A549 (cell line): ENCODE measurements around the gene TNPO3. TPM values are rescaled to one million over a fixed set of nuclear protein-coding genes. Genes with fewer than 3 reads are reported as not detected.
A peak's percentile ranks its signal among the peaks of the same experiment; 100 is the strongest.

Experiments used
- BHLHE40 ChIP-seq: IDR thresholded peaks from 2 replicates; pipeline ENCODE4 v1.6.1; 2012; ENCODE audit warnings: low read depth, low read length, inconsistent platforms
- CBX8 ChIP-seq: fragments of 200-600 bp; sonication (generic); IDR thresholded peaks from 2 replicates; pipeline ENCODE4 v1.6.1; 2016
- CHD4 ChIP-seq: fragments of 200-600 bp; sonication (generic); IDR thresholded peaks from 2 replicates; pipeline ENCODE4 v1.6.1; 2016; ENCODE audit warnings: antibody characterized with exemption, mild to moderate bottlenecking, borderline replicate concordance
- EHMT2 ChIP-seq: fragments of 200-600 bp; sonication (generic); IDR thresholded peaks from 2 replicates; pipeline ENCODE4 v1.6.1; 2016; ENCODE audit warnings: antibody characterized with exemption, low read depth, mild to moderate bottlenecking, moderate library complexity
- ESRRA ChIP-seq: fragments of 150-350 bp; IDR thresholded peaks from 2 replicates; pipeline ENCODE4 v1.6.1; 2014; ENCODE audit warnings: mild to moderate bottlenecking, low read length, borderline replicate concordance
- HOXA7 ChIP-seq: fragments of 250-450 bp; sonication (Bioruptor Pico); IDR thresholded peaks from 2 replicates; pipeline ENCODE4 v1.5.0; 2020; ENCODE audit warnings: mild to moderate bottlenecking, moderate library complexity
- HOXB13 ChIP-seq: fragments of 250-450 bp; sonication (Bioruptor Pico); IDR thresholded peaks from 2 replicates; pipeline ENCODE4 v1.5.0; 2020; ENCODE audit warnings: low read depth, mild to moderate bottlenecking, moderate library complexity
- KDM5A ChIP-seq: fragments of 200-600 bp; sonication (generic); IDR thresholded peaks from 2 replicates; pipeline ENCODE4 v1.6.1; 2016; ENCODE audit warnings: antibody characterized with exemption, mild to moderate bottlenecking
- MAFK ChIP-seq: fragments of 450-650 bp; IDR thresholded peaks from 2 replicates; pipeline ENCODE4 v1.6.1; 2014; ENCODE audit not compliant: partially characterized antibody
- MYC ChIP-seq: IDR thresholded peaks from 2 replicates; pipeline ENCODE4 v1.6.1; 2012; ENCODE audit warnings: mild to moderate bottlenecking, inconsistent platforms, low read length, improper control_type of control experiment, borderline replicate concordance
- NFE2L2 ChIP-seq: fragments of 150-350 bp; conservative IDR thresholded peaks from 2 replicates; pipeline ENCODE4 v1.6.1; 2014; ENCODE audit warnings: low read length
- NPAS2 ChIP-seq: fragments of 250-450 bp; sonication (Bioruptor Pico); IDR thresholded peaks from 2 replicates; pipeline ENCODE4 v1.8.0; 2022; ENCODE audit warnings: mild to moderate bottlenecking, moderate library complexity, borderline replicate concordance
- NR3C1 ChIP-seq: fragments of >200 bp; sonication (Bioruptor Twin); formaldehyde crosslinking; IDR thresholded peaks from 3 replicates; pipeline ENCODE4 v1.6.1; 2017
- PHF8 ChIP-seq: fragments of 200-600 bp; sonication (generic); IDR thresholded peaks from 2 replicates; pipeline ENCODE4 v1.6.1; 2016; ENCODE audit warnings: low read depth, mild to moderate bottlenecking, antibody characterized with exemption, moderate library complexity, borderline replicate concordance
- RAD21 ChIP-seq, 2 experiments: fragments of >200 bp in 1 of 2; sonication (Bioruptor Twin) in 1 of 2; formaldehyde crosslinking in 1 of 2; IDR thresholded peaks in 1 of 2; conservative IDR thresholded peaks in 1 of 2; 2 replicates in 1 of 2; 3 replicates in 1 of 2; pipeline ENCODE4 v1.6.1; 2012 to 2018; ENCODE audit warnings: inconsistent platforms in 1 of 2
- RFX5 ChIP-seq: fragments of 450-650 bp; IDR thresholded peaks from 2 replicates; pipeline ENCODE4 v1.7.1; 2014; ENCODE audit warnings: antibody characterized with exemption, mild to moderate bottlenecking, moderate library complexity
- SMC3 ChIP-seq: fragments of >200 bp; sonication (Bioruptor Twin); formaldehyde crosslinking; IDR thresholded peaks from 3 replicates; pipeline ENCODE4 v1.6.1; 2018; ENCODE audit warnings: inconsistent platforms
- SREBF2 ChIP-seq: fragments of 450-650 bp; IDR thresholded peaks from 2 replicates; pipeline ENCODE4 v1.6.1; 2014; ENCODE audit warnings: mild to moderate bottlenecking, moderate library complexity
- TFCP2L1 ChIP-seq: fragments of 250-450 bp; sonication (Bioruptor Pico); IDR thresholded peaks from 2 replicates; pipeline ENCODE4 v1.5.0; 2021; ENCODE audit warnings: mild to moderate bottlenecking
- TP53 ChIP-seq: fragments of 250-450 bp; sonication (Bioruptor Pico); IDR thresholded peaks from 2 replicates; pipeline ENCODE4 v1.5.0; 2021; ENCODE audit warnings: mild to moderate bottlenecking, moderate library complexity
- ZNF302 ChIP-seq: fragments of 250-450 bp; sonication (Bioruptor Pico); IDR thresholded peaks from 2 replicates; pipeline ENCODE4 v1.9.0; 2021; ENCODE audit warnings: inconsistent platforms, mild to moderate bottlenecking, moderate library complexity
- polyA plus RNA-seq, 4 experiments: library from polyadenylated mRNA; depleted of rRNA in 3 of 4; stranded (reverse); fragments of >200 nt; fragmentation: RNase III in 1 of 4; extraction: RNeasy Plus Mini Kit Qiagen cat#74134 plus additional on column Dnase treatment in 1 of 4; gene quantifications; 2 replicates in 3 of 4; 3 replicates in 1 of 4; pipeline ENCODE4 v1.2.3, GENCODE V29; 2011 to 2017
- TF ChIP-seq, protein P1 (sequence below): fragments of 250-450 bp; sonication (Bioruptor Pico); IDR thresholded peaks from 2 replicates; pipeline ENCODE4 v1.5.0; 2021; ENCODE audit warnings: mild to moderate bottlenecking, moderate library complexity, borderline replicate concordance
- TF ChIP-seq, protein P2 (sequence below): fragments of 150-350 bp; IDR thresholded peaks from 2 replicates; pipeline ENCODE4 v1.6.1; 2014; ENCODE audit warnings: low read depth, mild to moderate bottlenecking, low read length
- TF ChIP-seq, protein P3 (sequence below): fragments of 250-450 bp; sonication (Bioruptor Pico); IDR thresholded peaks from 2 replicates; pipeline ENCODE4 v1.5.0; 2020; ENCODE audit warnings: low read depth, mild to moderate bottlenecking, moderate library complexity
- TF ChIP-seq, protein P4 (sequence below): IDR thresholded peaks from 2 replicates; pipeline ENCODE4 v1.6.1; 2012; ENCODE audit warnings: low read depth, borderline replicate concordance
- TF ChIP-seq, protein P5 (sequence below): fragments of 450-650 bp; IDR thresholded peaks from 2 replicates; pipeline ENCODE4 v1.6.1; 2014; ENCODE audit warnings: antibody characterized with exemption

The TNPO3 gene
- polyA plus RNA-seq, 2 of the 4 experiments (the other 2 are of a cell fraction), result 43.2 to 66.9 TPM

DNA sequence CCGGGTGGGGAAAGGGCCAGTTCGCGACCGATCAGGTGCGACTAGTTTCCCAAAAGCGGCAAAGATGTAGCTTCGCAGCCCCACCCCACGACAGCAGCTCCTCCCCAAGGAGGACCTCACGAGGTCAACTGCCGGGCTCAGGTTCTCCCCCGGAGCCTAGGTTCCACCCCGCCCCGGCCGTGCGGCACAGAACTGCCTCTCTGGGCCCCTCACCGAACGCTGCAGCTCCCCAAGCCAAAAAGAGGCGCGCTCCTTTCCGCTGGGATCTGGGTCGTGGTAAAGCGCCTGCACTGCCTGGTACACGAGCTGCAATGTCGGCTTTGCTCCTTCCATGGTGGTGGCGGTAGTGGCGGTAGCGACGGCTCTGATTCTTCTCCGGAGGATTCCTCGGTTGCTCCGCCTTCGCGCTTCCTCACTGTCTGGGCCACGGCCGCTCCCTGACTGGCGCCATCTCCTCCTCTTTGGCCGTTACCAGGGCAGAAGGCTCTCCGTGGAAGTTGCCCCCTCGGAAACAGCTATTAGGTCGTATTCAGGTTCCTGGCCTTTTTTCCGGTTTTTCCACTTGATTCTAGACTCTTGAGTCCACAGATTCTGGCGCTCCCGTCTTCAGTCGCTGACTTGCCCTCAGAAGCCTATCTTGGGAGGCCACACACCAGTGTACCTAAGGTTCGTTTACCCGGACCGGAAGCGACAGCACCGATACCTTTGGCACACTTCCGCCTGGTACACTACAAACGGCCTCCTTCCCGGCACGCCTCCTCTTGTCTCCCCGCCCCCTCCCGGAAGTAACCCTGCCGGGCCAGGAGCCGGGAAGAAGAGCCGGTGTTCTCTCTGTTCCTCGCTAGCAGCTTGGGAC lies at the start of gene TNPO3 (continued):
- TF ChIP-seq, protein P1, sequence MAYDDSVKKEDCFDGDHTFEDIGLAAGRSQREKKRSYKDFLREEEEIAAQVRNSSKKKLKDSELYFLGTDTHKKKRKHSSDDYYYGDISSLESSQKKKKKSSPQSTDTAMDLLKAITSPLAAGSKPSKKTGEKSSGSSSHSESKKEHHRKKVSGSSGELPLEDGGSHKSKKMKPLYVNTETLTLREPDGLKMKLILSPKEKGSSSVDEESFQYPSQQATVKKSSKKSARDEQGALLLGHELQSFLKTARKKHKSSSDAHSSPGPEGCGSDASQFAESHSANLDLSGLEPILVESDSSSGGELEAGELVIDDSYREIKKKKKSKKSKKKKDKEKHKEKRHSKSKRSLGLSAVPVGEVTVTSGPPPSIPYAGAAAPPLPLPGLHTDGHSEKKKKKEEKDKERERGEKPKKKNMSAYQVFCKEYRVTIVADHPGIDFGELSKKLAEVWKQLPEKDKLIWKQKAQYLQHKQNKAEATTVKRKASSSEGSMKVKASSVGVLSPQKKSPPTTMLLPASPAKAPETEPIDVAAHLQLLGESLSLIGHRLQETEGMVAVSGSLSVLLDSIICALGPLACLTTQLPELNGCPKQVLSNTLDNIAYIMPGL (CRISPR knock-in tag), result no peak; the same call in 1 of the 2 replicates
- TF ChIP-seq MYC, result no peak; the same call in 1 of the 2 replicates
- TF ChIP-seq ESRRA, result no peak
- no peak for TF ChIP-seq BHLHE40
- TF ChIP-seq TFCP2L1 (CRISPR knock-in tag), result no peak
- peak; percentile 97 for TF ChIP-seq PHF8
- peak; percentile 92 for TF ChIP-seq KDM5A
- TF ChIP-seq, protein P2, sequence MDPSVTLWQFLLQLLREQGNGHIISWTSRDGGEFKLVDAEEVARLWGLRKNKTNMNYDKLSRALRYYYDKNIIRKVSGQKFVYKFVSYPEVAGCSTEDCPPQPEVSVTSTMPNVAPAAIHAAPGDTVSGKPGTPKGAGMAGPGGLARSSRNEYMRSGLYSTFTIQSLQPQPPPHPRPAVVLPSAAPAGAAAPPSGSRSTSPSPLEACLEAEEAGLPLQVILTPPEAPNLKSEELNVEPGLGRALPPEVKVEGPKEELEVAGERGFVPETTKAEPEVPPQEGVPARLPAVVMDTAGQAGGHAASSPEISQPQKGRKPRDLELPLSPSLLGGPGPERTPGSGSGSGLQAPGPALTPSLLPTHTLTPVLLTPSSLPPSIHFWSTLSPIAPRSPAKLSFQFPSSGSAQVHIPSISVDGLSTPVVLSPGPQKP, result peak; percentile 54; the same call in 1 of the 2 replicates
- TF ChIP-seq, protein P3, sequence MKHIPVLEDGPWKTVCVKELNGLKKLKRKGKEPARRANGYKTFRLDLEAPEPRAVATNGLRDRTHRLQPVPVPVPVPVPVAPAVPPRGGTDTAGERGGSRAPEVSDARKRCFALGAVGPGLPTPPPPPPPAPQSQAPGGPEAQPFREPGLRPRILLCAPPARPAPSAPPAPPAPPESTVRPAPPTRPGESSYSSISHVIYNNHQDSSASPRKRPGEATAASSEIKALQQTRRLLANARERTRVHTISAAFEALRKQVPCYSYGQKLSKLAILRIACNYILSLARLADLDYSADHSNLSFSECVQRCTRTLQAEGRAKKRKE, result no peak
- TF ChIP-seq EHMT2, result no peak
- TF ChIP-seq, protein P4, sequence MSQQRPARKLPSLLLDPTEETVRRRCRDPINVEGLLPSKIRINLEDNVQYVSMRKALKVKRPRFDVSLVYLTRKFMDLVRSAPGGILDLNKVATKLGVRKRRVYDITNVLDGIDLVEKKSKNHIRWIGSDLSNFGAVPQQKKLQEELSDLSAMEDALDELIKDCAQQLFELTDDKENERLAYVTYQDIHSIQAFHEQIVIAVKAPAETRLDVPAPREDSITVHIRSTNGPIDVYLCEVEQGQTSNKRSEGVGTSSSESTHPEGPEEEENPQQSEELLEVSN, result no peak; the same call in 1 of the 2 replicates
- TF ChIP-seq CHD4, result no peak
- no peak for TF ChIP-seq RAD21 (conservative IDR thresholded peaks at IDR 0.05 in 1 of 2, IDR thresholded peaks at IDR 0.05 in 1 of 2)
- no peak for TF ChIP-seq NFE2L2
- TF ChIP-seq NPAS2 (CRISPR knock-in tag), result no peak
- no peak for TF ChIP-seq CBX8
- TF ChIP-seq MAFK, result no peak
- no peak for TF ChIP-seq NR3C1
- no peak for TF ChIP-seq HOXB13
- TF ChIP-seq, protein P5, sequence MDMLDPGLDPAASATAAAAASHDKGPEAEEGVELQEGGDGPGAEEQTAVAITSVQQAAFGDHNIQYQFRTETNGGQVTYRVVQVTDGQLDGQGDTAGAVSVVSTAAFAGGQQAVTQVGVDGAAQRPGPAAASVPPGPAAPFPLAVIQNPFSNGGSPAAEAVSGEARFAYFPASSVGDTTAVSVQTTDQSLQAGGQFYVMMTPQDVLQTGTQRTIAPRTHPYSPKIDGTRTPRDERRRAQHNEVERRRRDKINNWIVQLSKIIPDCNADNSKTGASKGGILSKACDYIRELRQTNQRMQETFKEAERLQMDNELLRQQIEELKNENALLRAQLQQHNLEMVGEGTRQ, result no peak
- TF ChIP-seq TP53 (CRISPR knock-in tag), result no peak
- peak; percentile 81 for TF ChIP-seq RFX5
- TF ChIP-seq SREBF2, result no peak
- TF ChIP-seq HOXA7 (CRISPR knock-in tag), result no peak
- no peak for TF ChIP-seq ZNF302
- TF ChIP-seq SMC3, result no peak
